HL-60 (cell line): ENCODE measurements around the gene CTIF.

Experiments
- GABPA ChIP-seq: IDR thresholded peaks from 2 replicates; pipeline ENCODE4 v1.6.1; 2012; ENCODE audit warnings: low read depth
- TF ChIP-seq, protein P1 (sequence below): IDR thresholded peaks from one replicate; pipeline ENCODE4 v1.5.1; 2011; ENCODE audit warnings: low read length, control low read depth, inconsistent platforms; ENCODE audit not compliant: insufficient read depth

DNA sequence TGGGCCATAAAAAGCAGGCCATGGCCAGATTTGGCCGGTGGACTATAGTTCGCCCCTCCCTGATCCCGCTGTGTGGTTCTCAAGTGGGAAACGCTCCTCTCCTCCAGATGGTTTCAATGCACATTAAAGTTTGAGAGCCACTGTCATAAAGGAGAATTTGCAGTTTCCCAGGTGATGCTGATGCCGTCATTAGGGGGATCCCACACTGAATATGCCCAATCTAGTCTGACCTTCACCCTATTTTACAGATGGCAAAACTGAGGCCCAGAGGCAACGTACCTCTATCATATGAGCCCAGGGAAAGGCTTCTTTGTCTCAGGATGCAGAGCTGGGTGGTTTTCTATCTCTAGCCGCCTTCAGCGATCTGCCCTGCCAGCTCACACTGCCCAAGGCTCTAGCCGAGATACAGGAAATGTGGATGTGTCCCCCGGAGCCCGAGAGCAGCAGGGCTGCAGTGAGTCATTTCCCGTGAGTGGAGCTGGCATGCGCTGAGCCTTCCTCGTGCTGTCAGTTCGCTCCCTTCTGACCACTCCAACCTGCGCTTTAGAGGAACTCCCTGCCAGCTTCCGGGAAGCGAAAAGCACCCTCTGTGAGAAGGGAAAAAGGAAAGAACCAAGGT, 295.7 kb downstream of the CTIF start:
- TF ChIP-seq, protein P1, sequence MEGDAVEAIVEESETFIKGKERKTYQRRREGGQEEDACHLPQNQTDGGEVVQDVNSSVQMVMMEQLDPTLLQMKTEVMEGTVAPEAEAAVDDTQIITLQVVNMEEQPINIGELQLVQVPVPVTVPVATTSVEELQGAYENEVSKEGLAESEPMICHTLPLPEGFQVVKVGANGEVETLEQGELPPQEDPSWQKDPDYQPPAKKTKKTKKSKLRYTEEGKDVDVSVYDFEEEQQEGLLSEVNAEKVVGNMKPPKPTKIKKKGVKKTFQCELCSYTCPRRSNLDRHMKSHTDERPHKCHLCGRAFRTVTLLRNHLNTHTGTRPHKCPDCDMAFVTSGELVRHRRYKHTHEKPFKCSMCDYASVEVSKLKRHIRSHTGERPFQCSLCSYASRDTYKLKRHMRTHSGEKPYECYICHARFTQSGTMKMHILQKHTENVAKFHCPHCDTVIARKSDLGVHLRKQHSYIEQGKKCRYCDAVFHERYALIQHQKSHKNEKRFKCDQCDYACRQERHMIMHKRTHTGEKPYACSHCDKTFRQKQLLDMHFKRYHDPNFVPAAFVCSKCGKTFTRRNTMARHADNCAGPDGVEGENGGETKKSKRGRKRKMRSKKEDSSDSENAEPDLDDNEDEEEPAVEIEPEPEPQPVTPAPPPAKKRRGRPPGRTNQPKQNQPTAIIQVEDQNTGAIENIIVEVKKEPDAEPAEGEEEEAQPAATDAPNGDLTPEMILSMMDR = no peak
- TF ChIP-seq GABPA = no peak; the same call in 1 of the 2 replicates
